ENCODE measurements around the gene SORCS2.

- TF ChIP-seq CTCF (IDR thresholded peaks at IDR 0.05), result no peak
- TF ChIP-seq POLR2A (IDR thresholded peaks at IDR 0.05), result no peak
Observed at GRCh38 chr4:7714738-7715137, 522.4 kb downstream of the SORCS2 start.

Measured in right lobe of liver (tissue), 4 donors.